SU-DHL-6 (cell line): ENCODE results near the gene ATOSA.
A peak's percentile ranks its signal among the peaks of the same experiment; 100 is the strongest.

ENCODE experiments used
- H2AFZ ChIP-seq: fragments of 200-600 bp; sonication (generic); 2 replicates; pipeline ENCODE4 v1.6.1; 2014; ENCODE audit warnings: low read depth, mild to moderate bottlenecking, moderate library complexity, mixed read lengths, antibody characterized with exemption, low read length; ENCODE audit not compliant: severe bottlenecking
- H3F3A ChIP-seq: fragments of 200-600 bp; shearing (Covaris generic); 2 replicates; pipeline ENCODE4 v1.6.0; 2016; ENCODE audit warnings: antibody characterized with exemption, mild to moderate bottlenecking; ENCODE audit not compliant: insufficient read depth
- H3K27ac ChIP-seq: fragments of 200-600 bp; sonication (generic); 2 replicates; pipeline ENCODE4 v1.5.1; 2016; ENCODE audit warnings: low read depth, mild to moderate bottlenecking, low read length, moderate library complexity, mixed read lengths
- H3K27me3 ChIP-seq: fragments of 200-600 bp; sonication (generic), shearing (Covaris generic); 2 replicates; pipeline ENCODE4 v1.6.0; 2014; ENCODE audit warnings: mild to moderate bottlenecking, low read length
- H3K36me3 ChIP-seq: fragments of 200-600 bp; sonication (generic); 2 replicates; pipeline ENCODE4 v1.6.1; 2014; ENCODE audit warnings: mild to moderate bottlenecking, low read length, mixed read lengths
- H3K4me2 ChIP-seq: fragments of 300-600, 200-600 bp; shearing (Covaris generic), sonication (generic); 2 replicates; pipeline ENCODE4 v1.6.0; 2014; ENCODE audit warnings: low read length, low read depth, mild to moderate bottlenecking; ENCODE audit not compliant: poor library complexity, severe bottlenecking
- H3K4me3 ChIP-seq: fragments of 200-600 bp; sonication (generic); 2 replicates; pipeline ENCODE4 v1.5.1; 2014; ENCODE audit warnings: antibody characterized with exemption, low read length, mild to moderate bottlenecking, mixed read lengths; ENCODE audit not compliant: insufficient read depth, poor library complexity, severe bottlenecking
- H3K79me2 ChIP-seq: fragments of 200-600 bp; sonication (generic); 2 replicates; pipeline ENCODE4 v1.6.1; 2014; ENCODE audit warnings: mild to moderate bottlenecking, low read length, moderate library complexity; ENCODE audit not compliant: insufficient read depth
- H3K9ac ChIP-seq: fragments of 200-600 bp; sonication (generic); 2 replicates; pipeline ENCODE4 v1.7.0; 2014; ENCODE audit warnings: mild to moderate bottlenecking, low read length
- H3K9me2 ChIP-seq: fragments of 200-600 bp; sonication (generic); replicated peaks from 2 replicates; pipeline ENCODE4 v1.6.1; 2014; ENCODE audit warnings: low read length; ENCODE audit not compliant: insufficient read depth
- H3K9me3 ChIP-seq: fragments of 200-600 bp; sonication (generic); 2 replicates; pipeline ENCODE4 v1.6.1; 2014; ENCODE audit warnings: low read length, mixed read lengths; ENCODE audit not compliant: insufficient read depth
- H4K20me1 ChIP-seq: fragments of 200-600 bp; sonication (generic); 2 replicates; pipeline ENCODE4 v1.6.1; 2014; ENCODE audit warnings: low read depth, mild to moderate bottlenecking, antibody characterized with exemption, low read length, moderate library complexity, mixed read lengths
- CTCF ChIP-seq: fragments of 200-600 bp; sonication (generic); IDR thresholded peaks from one replicate; pipeline ENCODE4 v1.5.1; 2017; ENCODE audit warnings: antibody characterized with exemption, mild to moderate bottlenecking, low read length, moderate library complexity; ENCODE audit not compliant: insufficient read depth, poor library complexity, severe bottlenecking
- EZH2phosphoT487 ChIP-seq: fragments of 200-600 bp; sonication (generic), shearing (Covaris generic); conservative IDR thresholded peaks from 2 replicates; pipeline ENCODE4 v1.6.1; 2018; ENCODE audit warnings: mild to moderate bottlenecking, antibody characterized with exemption, low read length, moderate library complexity, mixed read lengths

The ATOSA gene

GRCh38 chr15:52682200-52682599 is 3.0 kb upstream of the ATOSA start:
- peak overlapping the region; percentile 78 for H3K9ac ChIP-seq
- H2AFZ ChIP-seq: no peak overlapping the region
- peaks cover 22% of the 10 kb centered on the region for H3K79me2 ChIP-seq
- TF ChIP-seq EZH2phosphoT487: no peak
- no peak for TF ChIP-seq CTCF
- H3K9me2 ChIP-seq: no peaks in the 10 kb centered on the region
- H3K4me3 ChIP-seq: peak overlapping the region; percentile 3
- H3K9me3 ChIP-seq: no peaks in the 10 kb centered on the region
- no peaks in the 10 kb centered on the region; the same call in 1 of the 2 replicates for H3K36me3 ChIP-seq
- peak overlapping the region; percentile 97 for H3K27ac ChIP-seq
- H3K4me2 ChIP-seq: peak overlapping the region; percentile 97
- H3F3A ChIP-seq: peaks cover 66% of the 10 kb centered on the region
- no peaks in the 10 kb centered on the region for H4K20me1 ChIP-seq
- no peaks in the 10 kb centered on the region for H3K27me3 ChIP-seq

- Histone ChIP-seq H3K4me2 (peak overlapping the region; percentile 97), H3K27ac (peak overlapping the region; percentile 97), H3K9me3 (no peaks in the 10 kb centered on the region), H3K79me2 (peaks cover 29% of the 10 kb centered on the region), H3K9me2 (no peaks in the 10 kb centered on the region), H3K4me3 (peak overlapping the region; percentile 3), H3K27me3 (no peaks in the 10 kb centered on the region), H3K36me3 (peaks cover 4% of the 10 kb centered on the region), H3K9ac (peak overlapping the region; percentile 78), H2AFZ (peak overlapping the region; percentile 2), H4K20me1 (no peaks in the 10 kb centered on the region), H3F3A (peaks cover 68% of the 10 kb centered on the region)
- TF ChIP-seq CTCF: no peak
These were observed 2.3 kb upstream of the ATOSA start for GRCh38 chr15:52681441-52681840.

- no peaks in the 10 kb centered on the region for H4K20me1 ChIP-seq
- no peaks in the 10 kb centered on the region for H3K9me3 ChIP-seq
- peak overlapping the region; percentile 97 for H3K27ac ChIP-seq
- peak overlapping the region; percentile 78 for H3K4me3 ChIP-seq
- H3K27me3 ChIP-seq: no peaks in the 10 kb centered on the region
- no peaks in the 10 kb centered on the region for H3K9me2 ChIP-seq
- H3K4me2 ChIP-seq: peak overlapping the region; percentile 97
- H3K79me2 ChIP-seq: peaks cover 36% of the 10 kb centered on the region
- no peak overlapping the region for H2AFZ ChIP-seq
- peaks cover 11% of the 10 kb centered on the region for H3K36me3 ChIP-seq
- peaks cover 68% of the 10 kb centered on the region for H3F3A ChIP-seq
- H3K9ac ChIP-seq: peak overlapping the region; percentile 78
- TF ChIP-seq EZH2phosphoT487 (no peak), CTCF (no peak)
These were observed 1.6 kb upstream of the ATOSA start for GRCh38 chr15:52680761-52681160.
